ENCODE data around the gene OTOP2.
A peak's percentile ranks its signal among the peaks of the same experiment; 100 is the strongest.
"Not testable (repeated sequence)": the region's sequence is repeated elsewhere in the genome, so short reads cannot be mapped to it uniquely, and the experiment has no call there.

Gene OTOP2

DNA sequence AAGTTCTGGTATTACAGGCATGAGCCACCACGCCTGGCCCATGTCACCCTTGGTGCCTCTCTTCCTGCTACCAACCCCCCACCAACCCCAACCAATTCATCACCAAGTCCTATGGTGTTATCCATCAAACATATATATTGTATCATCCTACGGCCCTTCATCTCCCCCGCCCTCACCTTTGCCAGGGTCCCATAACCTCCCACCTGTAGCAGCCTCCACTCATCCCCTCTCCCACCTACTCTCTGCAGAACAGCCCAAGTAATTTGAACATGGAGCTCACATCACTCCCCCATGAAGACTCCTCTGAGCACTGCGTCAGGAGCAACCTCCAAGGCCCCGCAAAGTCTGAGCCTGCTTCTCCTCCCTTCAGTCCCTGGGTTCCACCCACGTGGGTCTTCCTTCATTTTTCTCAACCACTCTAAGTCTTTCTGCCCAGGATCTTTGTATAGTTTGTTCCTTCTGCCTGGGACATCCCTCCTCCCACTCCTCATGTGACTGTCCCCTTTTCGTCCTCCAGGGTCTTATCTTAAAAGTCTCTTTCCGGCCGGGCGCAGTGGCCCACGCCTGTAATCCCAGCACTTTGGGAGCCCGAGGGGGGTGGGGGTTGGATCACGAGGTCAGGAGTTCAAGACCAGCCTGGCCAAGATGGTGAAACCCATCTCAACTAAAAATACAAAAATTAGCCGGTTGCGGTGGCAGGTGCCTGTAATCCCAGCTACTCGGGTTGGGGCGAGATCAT, 55.5 kb downstream of the OTOP2 start:
- TF ChIP-seq POLR2AphosphoS5 (IDR thresholded peaks at IDR 0.05; ENCODE audit: low read depth, low read length) (no peak), TAF1 (IDR thresholded peaks at IDR 0.05; ENCODE audit: low read depth, low read length) (no peak), SPI1 (IDR thresholded peaks at IDR 0.05; ENCODE audit: low read depth, low read length) (no peak), POU2F2 (IDR thresholded peaks at IDR 0.05; ENCODE audit: low read depth, low read length) (no peak), PAX5 (IDR thresholded peaks at IDR 0.05; ENCODE audit: insufficient read depth, low read length, severe bottlenecking) (no peak), POLR2A (IDR thresholded peaks at IDR 0.05; ENCODE audit: low read depth, low read length) (no peak)
- DNase-seq (ENCODE audit: insufficient read length, low spot score) (no peak), FAIRE-seq (no peak)

DNA sequence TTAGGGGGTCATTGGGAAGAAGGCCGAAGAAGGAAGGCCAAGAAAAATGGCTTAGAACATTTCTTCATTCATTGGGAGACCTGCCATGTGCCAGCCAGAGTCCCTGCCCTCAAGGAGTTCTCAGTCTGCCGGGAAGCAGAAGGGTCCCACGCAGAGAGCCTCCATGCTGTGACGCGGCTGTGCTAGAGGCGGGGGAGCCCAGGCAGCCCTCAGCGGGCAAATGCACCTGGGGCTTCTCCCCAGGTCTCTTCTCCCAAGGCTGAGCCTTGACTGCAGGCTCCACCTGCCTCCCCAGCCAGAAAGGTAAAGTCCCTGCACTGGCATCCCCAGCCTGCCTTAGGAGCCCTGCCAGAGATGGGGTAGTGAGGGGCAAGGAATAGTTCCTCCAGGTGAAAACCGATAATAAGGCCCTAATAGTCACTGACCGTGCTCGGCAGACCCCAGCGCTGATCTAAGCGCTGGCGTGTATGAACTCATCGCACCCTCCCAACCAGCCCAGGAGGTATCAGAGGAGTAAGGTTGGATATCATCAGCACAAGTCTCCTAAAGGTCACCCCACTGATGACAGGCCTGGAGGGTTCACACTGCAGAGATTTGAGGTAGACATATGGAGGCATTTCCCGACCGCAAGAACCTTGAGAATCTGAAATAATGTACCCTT, 57.4 kb downstream of the OTOP2 start:
- TF ChIP-seq PAX5 (IDR thresholded peaks at IDR 0.05; ENCODE audit: insufficient read depth, low read length, severe bottlenecking) (no peak), POLR2A (IDR thresholded peaks at IDR 0.05; ENCODE audit: low read depth, low read length) (no peak), SPI1 (IDR thresholded peaks at IDR 0.05; ENCODE audit: low read depth, low read length) (no peak), TAF1 (IDR thresholded peaks at IDR 0.05; ENCODE audit: low read depth, low read length) (no peak), POU2F2 (IDR thresholded peaks at IDR 0.05; ENCODE audit: low read depth, low read length) (no peak), POLR2AphosphoS5 (IDR thresholded peaks at IDR 0.05; ENCODE audit: low read depth, low read length) (no peak)
- DNase-seq (ENCODE audit: insufficient read length, low spot score): no peak
- no peak for FAIRE-seq

DNA sequence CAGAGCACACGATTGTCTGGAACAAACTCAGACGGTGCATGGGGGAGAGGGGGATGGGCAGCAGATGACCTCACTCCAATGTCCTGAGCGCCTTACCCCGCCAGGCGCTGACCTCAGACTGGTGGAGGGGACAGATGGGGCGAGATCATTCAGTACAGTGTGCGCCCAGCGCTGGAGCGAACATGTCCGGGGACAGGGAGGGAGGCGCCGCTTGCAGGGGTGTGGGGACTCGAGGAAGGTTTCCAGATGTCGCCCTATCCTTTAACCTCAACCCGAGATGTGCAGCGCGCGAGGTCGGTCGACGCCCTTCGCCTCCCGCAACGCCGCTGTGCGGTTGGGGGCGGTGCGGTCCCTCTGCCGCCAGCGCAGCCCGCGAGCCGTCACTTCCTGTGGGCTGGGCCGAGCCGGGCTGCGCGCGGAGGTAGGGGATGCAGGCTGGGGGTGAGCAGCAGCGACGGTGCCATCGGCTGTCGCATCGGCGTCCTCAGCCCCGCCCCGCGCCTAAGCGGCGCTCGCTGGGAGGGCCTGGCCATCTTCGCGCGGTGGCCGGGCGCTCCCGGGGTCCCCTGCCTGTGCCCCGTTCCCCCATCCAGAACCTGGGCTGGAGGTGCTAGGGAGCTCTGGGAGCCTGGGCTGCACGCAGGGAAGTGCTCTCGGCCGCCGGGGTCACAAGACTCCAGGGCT, 58.0 kb downstream of the OTOP2 start:
- FAIRE-seq: peak; percentile 78
- no peak for TF ChIP-seq TAF1 (IDR thresholded peaks at IDR 0.05; ENCODE audit: low read depth, low read length)
- no peak for TF ChIP-seq PAX5 (IDR thresholded peaks at IDR 0.05; ENCODE audit: insufficient read depth, low read length, severe bottlenecking)
- TF ChIP-seq POU2F2 (IDR thresholded peaks at IDR 0.05; ENCODE audit: low read depth, low read length): no peak
- no peak for TF ChIP-seq POLR2A (IDR thresholded peaks at IDR 0.05; ENCODE audit: low read depth, low read length)
- TF ChIP-seq SPI1 (IDR thresholded peaks at IDR 0.05; ENCODE audit: low read depth, low read length): no peak
- no peak for TF ChIP-seq POLR2AphosphoS5 (IDR thresholded peaks at IDR 0.05; ENCODE audit: low read depth, low read length)
- peak; percentile 64 for DNase-seq (ENCODE audit: insufficient read length, low spot score)

DNA sequence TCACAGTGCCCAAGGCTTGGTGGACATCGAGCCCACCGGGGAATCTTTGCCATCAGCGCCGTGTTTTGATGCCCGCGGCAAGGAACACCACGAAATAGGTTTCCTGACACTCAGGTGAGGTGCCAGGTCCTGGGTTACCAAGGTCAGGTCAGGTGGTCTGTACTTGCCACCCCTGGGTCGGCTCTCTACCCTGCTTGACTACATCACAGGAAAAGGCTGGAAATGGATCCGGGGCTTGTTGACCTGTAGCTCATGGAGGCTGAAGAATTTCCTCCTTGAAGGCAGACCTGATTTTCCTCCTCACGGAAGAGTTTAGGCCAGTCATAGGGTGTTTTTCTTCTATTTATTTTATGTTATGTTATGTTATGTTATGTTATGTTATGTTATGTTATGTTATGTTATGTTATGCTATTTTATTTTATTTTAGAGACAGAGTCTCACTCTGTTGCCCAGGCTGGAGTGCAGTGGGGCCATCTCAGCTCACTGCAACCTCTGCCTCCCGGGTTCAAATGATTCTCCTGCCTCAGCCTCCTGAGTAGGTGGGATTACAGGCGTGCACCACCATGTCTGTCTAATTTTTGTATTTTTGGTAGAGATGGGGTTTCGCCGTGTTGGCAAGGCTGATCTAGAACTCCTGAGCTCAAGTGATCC, 58.7 kb downstream of the OTOP2 start:
- FAIRE-seq; DNase-seq (ENCODE audit: insufficient read length, low spot score): not testable (repeated sequence)

All from GM12891 (cell line).